Kasumi-1 (cell line): ENCODE data around the gene ASPHD2.
A peak's percentile ranks its signal among the peaks of the same experiment; 100 is the strongest.

Experiments
- DNase-seq, 2 experiments: peaks; one replicate each; lab custom pipeline; 2025; lab: John Stamatoyannopoulos, UW

The ASPHD2 gene

GRCh38 chr22:26445577-26446275 is 16.7 kb downstream of the ASPHD2 start:
- DNase-seq = no peak

GRCh38 chr22:26446808-26447515 is 17.9 kb downstream of the ASPHD2 start:
- DNase-seq = no peak

GRCh38 chr22:26447584-26448329 is 18.7 kb downstream of the ASPHD2 start:
- no peak for DNase-seq

GRCh38 chr22:26448334-26448733 is 19.3 kb downstream of the ASPHD2 start:
- DNase-seq = no peak

- no peak for DNase-seq
These were observed 19.9 kb downstream of the ASPHD2 start for GRCh38 chr22:26448941-26449340.

- DNase-seq = no peak
These were observed 21.6 kb downstream of the ASPHD2 start for GRCh38 chr22:26450453-26451185.

- no peak for DNase-seq
These were observed 23.4 kb downstream of the ASPHD2 start for GRCh38 chr22:26452236-26453016.

- no peak for DNase-seq
These were observed 24.2 kb downstream of the ASPHD2 start for GRCh38 chr22:26453216-26453615.

- DNase-seq = no peak
These were observed 24.9 kb downstream of the ASPHD2 start for GRCh38 chr22:26453812-26454500.

GRCh38 chr22:26457661-26458272 is 28.7 kb downstream of the ASPHD2 start:
- DNase-seq = no peak

- DNase-seq = no peak
These were observed 31.1 kb downstream of the ASPHD2 start for GRCh38 chr22:26460202-26460601.

GRCh38 chr22:26461188-26461810 is 32.2 kb downstream of the ASPHD2 start:
- DNase-seq = peak; percentile 14 to 38

GRCh38 chr22:26462051-26462450 is 33.0 kb downstream of the ASPHD2 start:
- no peak for DNase-seq

GRCh38 chr22:26462641-26463040 is 33.6 kb downstream of the ASPHD2 start:
- no peak for DNase-seq

GRCh38 chr22:26463101-26463661 is 34.1 kb downstream of the ASPHD2 start:
- no peak for DNase-seq

GRCh38 chr22:26463688-26464087 is 34.6 kb downstream of the ASPHD2 start:
- DNase-seq = no peak

GRCh38 chr22:26464312-26464711 is 35.3 kb downstream of the ASPHD2 start:
- DNase-seq = no peak

- no peak for DNase-seq
These were observed 37.1 kb downstream of the ASPHD2 start for GRCh38 chr22:26466196-26466595.

GRCh38 chr22:26470807-26471206 is 41.7 kb downstream of the ASPHD2 start:
- no peak for DNase-seq

- no peak for DNase-seq
These were observed 42.5 kb downstream of the ASPHD2 start for GRCh38 chr22:26471522-26471921.
